ENCODE data around the gene PSME2.

The PSME2 gene

GRCh38 chr14:24181371-24182077, 35.1 kb upstream of the PSME2 start:
- H2BK12ac ChIP-seq (ENCODE audit: low read length), result no peak overlapping the region
- no peak overlapping the region for H4K12ac ChIP-seq (ENCODE audit: low read depth, low read length)

DNA sequence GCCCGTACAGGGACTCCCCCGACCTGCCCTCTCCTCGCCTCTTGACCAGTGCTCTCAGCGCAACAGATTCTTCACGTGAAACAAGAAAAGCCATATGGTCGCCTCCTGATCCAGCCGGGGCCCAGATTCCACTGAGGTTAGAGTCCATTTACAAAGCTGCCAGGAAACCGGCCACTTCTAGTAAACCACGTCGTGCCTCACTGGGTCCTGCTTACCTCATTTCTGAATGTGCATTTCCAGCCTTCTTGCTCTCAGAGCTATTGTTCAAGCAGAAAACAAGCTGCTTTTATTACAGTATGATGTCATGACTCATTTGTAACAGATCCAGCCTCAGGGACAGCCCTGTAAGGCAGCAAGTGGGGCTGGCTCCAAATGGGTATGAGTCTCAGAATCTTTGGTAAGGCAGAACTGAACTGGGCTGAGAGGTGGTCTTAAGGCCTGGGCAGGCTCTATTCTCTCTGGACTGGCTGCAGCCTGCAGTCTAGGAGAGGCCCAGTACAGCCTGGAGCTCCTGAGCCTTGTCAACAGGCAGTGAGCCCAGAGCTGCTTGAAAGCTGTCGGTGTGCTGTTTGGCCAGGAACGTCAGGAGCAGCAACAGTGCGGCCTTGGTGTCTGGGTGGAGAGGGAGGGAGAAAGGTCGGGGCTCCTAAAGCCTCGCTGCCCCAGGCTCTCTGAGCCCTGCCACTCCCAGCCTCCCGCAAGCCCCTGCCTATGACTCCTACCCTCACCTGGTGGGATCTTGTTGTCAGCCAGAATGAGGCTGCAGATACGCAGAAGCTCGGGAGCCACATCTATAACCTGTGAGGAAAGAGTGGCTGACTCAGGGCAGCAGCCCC, 33.8 kb upstream of the PSME2 start:
- Histone ChIP-seq H3K9ac (ENCODE audit: low read length) (no peak overlapping the region), H3K79me2 (ENCODE audit: control insufficient read depth, insufficient read depth, low read length, poor library complexity) (no peaks in the 10 kb centered on the region), H2AK5ac (ENCODE audit: low read length) (no peak overlapping the region), H3K27ac (ENCODE audit: low read depth, low read length) (no peak overlapping the region), H3K79me1 (ENCODE audit: low read length) (no peaks in the 10 kb centered on the region), H2BK120ac (ENCODE audit: insufficient read depth, low read length, poor library complexity) (no peak overlapping the region), H3K14ac (ENCODE audit: low read length) (no peak overlapping the region), H3K27me3 (ENCODE audit: insufficient read depth, low read length) (no peaks in the 10 kb centered on the region), H4K91ac (ENCODE audit: low read depth, low read length) (no peak overlapping the region), H2AFZ (ENCODE audit: insufficient read depth, low read length, poor library complexity) (no peak overlapping the region), H3K4me2 (ENCODE audit: low read length) (no peak overlapping the region), H3K9me3 (ENCODE audit: insufficient read depth, low read depth, low read length) (no peaks in the 10 kb centered on the region), H2BK12ac (ENCODE audit: low read length) (no peak overlapping the region), H3K23ac (ENCODE audit: low read length) (no peak overlapping the region), H3K36me3 (ENCODE audit: control insufficient read depth in 1 of 2, insufficient read depth in 2 of 2, low read length in 2 of 2) (peaks cover 79 to 84% of the 10 kb centered on the region in 2 experiments), H3K4ac (ENCODE audit: low read depth, low read length) (no peak overlapping the region), H4K8ac (ENCODE audit: low read depth, low read length) (no peak overlapping the region), H2BK5ac (ENCODE audit: low read depth, low read length, poor library complexity) (no peak overlapping the region), H3K4me3 (ENCODE audit: low read depth, low read length) (no peak overlapping the region), H4K12ac (ENCODE audit: low read depth, low read length) (no peak overlapping the region), H3K18ac (ENCODE audit: low read length) (no peak overlapping the region), H3K4me1 (ENCODE audit: control insufficient read depth in 1 of 2, insufficient read depth in 2 of 2, low read length in 2 of 2) (no peaks in the 10 kb centered on the region)
- no CpG with 5 or more reads among the region's 18 CpGs for WGBS (ENCODE audit: extremely low coverage, insufficient coverage, insufficient read length)
- DNase-seq, result no peak

More at GRCh38 chr14:24181371-24182077, 35.1 kb upstream of the PSME2 start:
- Histone ChIP-seq H3K9ac (ENCODE audit: low read length) (no peak overlapping the region), H3K4me1 (ENCODE audit: control insufficient read depth in 1 of 2, insufficient read depth in 2 of 2, low read length in 2 of 2) (no peaks in the 10 kb centered on the region), H3K9me3 (ENCODE audit: insufficient read depth, low read depth, low read length) (no peaks in the 10 kb centered on the region), H3K27me3 (ENCODE audit: insufficient read depth, low read length) (no peaks in the 10 kb centered on the region), H4K91ac (ENCODE audit: low read depth, low read length) (no peak overlapping the region), H2AK5ac (ENCODE audit: low read length) (no peak overlapping the region), H4K8ac (ENCODE audit: low read depth, low read length) (no peak overlapping the region), H3K79me1 (ENCODE audit: low read length) (no peaks in the 10 kb centered on the region), H2AFZ (ENCODE audit: insufficient read depth, low read length, poor library complexity) (no peak overlapping the region), H3K23ac (ENCODE audit: low read length) (no peak overlapping the region), H3K36me3 (ENCODE audit: control insufficient read depth in 1 of 2, insufficient read depth in 2 of 2, low read length in 2 of 2) (peaks cover 88 to 97% of the 10 kb centered on the region in 2 experiments), H3K4ac (ENCODE audit: low read depth, low read length) (no peak overlapping the region), H3K27ac (ENCODE audit: low read depth, low read length) (no peak overlapping the region), H3K14ac (ENCODE audit: low read length) (no peak overlapping the region), H3K4me3 (ENCODE audit: low read depth, low read length) (no peak overlapping the region), H3K4me2 (ENCODE audit: low read length) (no peak overlapping the region), H2BK5ac (ENCODE audit: low read depth, low read length, poor library complexity) (no peak overlapping the region), H2BK120ac (ENCODE audit: insufficient read depth, low read length, poor library complexity) (no peak overlapping the region), H3K79me2 (ENCODE audit: control insufficient read depth, insufficient read depth, low read length, poor library complexity) (no peaks in the 10 kb centered on the region), H3K18ac (ENCODE audit: low read length) (no peak overlapping the region)
- no peak for DNase-seq
- WGBS (ENCODE audit: extremely low coverage, insufficient coverage, insufficient read length), result no CpG with 5 or more reads among the region's 19 CpGs

- H3K79me1 ChIP-seq (ENCODE audit: low read length), result no peaks in the 10 kb centered on the region
- H4K91ac ChIP-seq (ENCODE audit: low read depth, low read length), result no peak overlapping the region
- H3K4me2 ChIP-seq (ENCODE audit: low read length), result no peak overlapping the region
- H3K4ac ChIP-seq (ENCODE audit: low read depth, low read length), result no peak overlapping the region
- H2AFZ ChIP-seq (ENCODE audit: insufficient read depth, low read length, poor library complexity), result no peak overlapping the region
- H4K12ac ChIP-seq (ENCODE audit: low read depth, low read length), result no peak overlapping the region
- H2BK12ac ChIP-seq (ENCODE audit: low read length), result no peak overlapping the region
- H3K18ac ChIP-seq (ENCODE audit: low read length), result no peak overlapping the region
- H3K14ac ChIP-seq (ENCODE audit: low read length), result no peak overlapping the region
- no peaks in the 10 kb centered on the region for H3K9me3 ChIP-seq (ENCODE audit: insufficient read depth, low read depth, low read length)
- H3K27ac ChIP-seq (ENCODE audit: low read depth, low read length), result no peak overlapping the region
- H2BK120ac ChIP-seq (ENCODE audit: insufficient read depth, low read length, poor library complexity), result no peak overlapping the region
- H3K4me3 ChIP-seq (ENCODE audit: low read depth, low read length), result no peak overlapping the region
- no peaks in the 10 kb centered on the region for H3K27me3 ChIP-seq (ENCODE audit: insufficient read depth, low read length)
- H4K8ac ChIP-seq (ENCODE audit: low read depth, low read length), result no peak overlapping the region
- H3K23ac ChIP-seq (ENCODE audit: low read length), result no peak overlapping the region
- H3K4me1 ChIP-seq (ENCODE audit: control insufficient read depth in 1 of 2, insufficient read depth in 2 of 2, low read length in 2 of 2), result no peaks in the 10 kb centered on the region
- DNase-seq, result no peak
- H3K9ac ChIP-seq (ENCODE audit: low read length), result no peak overlapping the region
- H2BK5ac ChIP-seq (ENCODE audit: low read depth, low read length, poor library complexity), result no peak overlapping the region
- H3K36me3 ChIP-seq (ENCODE audit: control insufficient read depth in 1 of 2, insufficient read depth in 2 of 2, low read length in 2 of 2), result peaks cover 71 to 77% of the 10 kb centered on the region in 2 experiments
- WGBS (ENCODE audit: extremely low coverage, insufficient coverage, insufficient read length), result no CpG with 5 or more reads among the region's 14 CpGs
- H2AK5ac ChIP-seq (ENCODE audit: low read length), result no peak overlapping the region
- no peaks in the 10 kb centered on the region for H3K79me2 ChIP-seq (ENCODE audit: control insufficient read depth, insufficient read depth, low read length, poor library complexity)
These were observed 33.0 kb upstream of the PSME2 start for GRCh38 chr14:24179294-24179960.

DNA sequence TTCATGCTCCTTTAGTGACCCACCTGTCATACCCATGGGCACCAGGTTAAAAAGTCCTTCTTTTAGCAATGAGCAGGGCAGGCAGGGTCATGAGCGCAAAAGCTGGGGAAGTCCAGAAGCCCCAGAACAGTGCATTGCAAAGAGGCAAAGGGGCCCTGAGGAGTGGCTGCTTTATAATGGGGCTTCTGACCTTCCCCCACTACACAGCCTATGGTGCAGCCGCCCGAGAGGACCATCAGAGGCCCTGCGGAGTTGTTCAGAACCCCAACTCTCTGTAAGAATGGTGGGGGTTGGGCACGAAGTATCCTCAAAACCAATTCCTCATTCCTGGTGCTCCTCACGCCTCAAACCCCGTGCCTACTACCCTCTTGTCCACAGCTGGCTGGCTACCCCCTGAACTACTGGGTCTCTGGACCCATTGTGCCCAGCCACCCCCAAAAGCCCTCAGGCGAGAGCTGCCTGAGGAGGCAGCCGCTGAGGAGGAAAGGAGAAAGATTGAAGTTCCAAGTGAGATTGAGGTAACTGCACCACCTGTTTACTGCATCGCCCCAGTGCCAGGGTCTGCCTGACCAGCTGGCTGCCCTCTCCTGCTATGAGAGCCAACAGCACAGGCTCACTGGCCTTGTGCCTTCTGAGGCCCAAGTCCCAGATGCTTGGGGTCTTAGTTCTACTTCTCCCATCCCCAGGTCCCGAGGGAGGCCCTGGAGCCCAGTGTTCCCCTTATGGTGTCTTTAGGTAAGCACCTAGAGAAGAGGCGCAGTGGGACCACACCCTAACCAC, 32.2 kb upstream of the PSME2 start:
- Histone ChIP-seq H3K9me3 (ENCODE audit: insufficient read depth, low read depth, low read length) (no peaks in the 10 kb centered on the region), H4K12ac (ENCODE audit: low read depth, low read length) (no peak overlapping the region), H2BK120ac (ENCODE audit: insufficient read depth, low read length, poor library complexity) (no peak overlapping the region), H2BK5ac (ENCODE audit: low read depth, low read length, poor library complexity) (no peak overlapping the region), H2AFZ (ENCODE audit: insufficient read depth, low read length, poor library complexity) (no peak overlapping the region), H3K4me3 (ENCODE audit: low read depth, low read length) (no peak overlapping the region), H3K79me2 (ENCODE audit: control insufficient read depth, insufficient read depth, low read length, poor library complexity) (no peaks in the 10 kb centered on the region), H3K18ac (ENCODE audit: low read length) (no peak overlapping the region), H2AK5ac (ENCODE audit: low read length) (no peak overlapping the region), H4K8ac (ENCODE audit: low read depth, low read length) (no peak overlapping the region), H3K23ac (ENCODE audit: low read length) (no peak overlapping the region), H3K27ac (ENCODE audit: low read depth, low read length) (no peak overlapping the region), H4K91ac (ENCODE audit: low read depth, low read length) (no peak overlapping the region), H2BK12ac (ENCODE audit: low read length) (no peak overlapping the region), H3K27me3 (ENCODE audit: insufficient read depth, low read length) (no peaks in the 10 kb centered on the region), H3K9ac (ENCODE audit: low read length) (no peak overlapping the region), H3K4me2 (ENCODE audit: low read length) (no peak overlapping the region), H3K14ac (ENCODE audit: low read length) (no peak overlapping the region), H3K79me1 (ENCODE audit: low read length) (no peaks in the 10 kb centered on the region), H3K4ac (ENCODE audit: low read depth, low read length) (no peak overlapping the region), H3K36me3 (ENCODE audit: control insufficient read depth in 1 of 2, insufficient read depth in 2 of 2, low read length in 2 of 2) (peaks cover 65 to 70% of the 10 kb centered on the region in 2 experiments), H3K4me1 (ENCODE audit: control insufficient read depth in 1 of 2, insufficient read depth in 2 of 2, low read length in 2 of 2) (no peaks in the 10 kb centered on the region)
- no peak for DNase-seq
- WGBS (ENCODE audit: extremely low coverage, insufficient coverage, insufficient read length), result no CpG with 5 or more reads among the region's 12 CpGs

All from trophoblast cell (in vitro differentiated cells and primary cell).